ENCODE measurements around the gene WDR49. TPM values are rescaled to one million over a fixed set of nuclear protein-coding genes. Genes with fewer than 3 reads are reported as not detected.

WDR49 gene
- total RNA-seq, 1 donor from 2014 or later, result 0.84 TPM

GRCh38 chr3:167441256-167441655 lies 212.5 kb downstream of the WDR49 start:
- no peaks in the 10 kb centered on the region for H3K36me3 Mint-ChIP-seq (ENCODE audit: low read depth, unreplicated experiment)

DNA sequence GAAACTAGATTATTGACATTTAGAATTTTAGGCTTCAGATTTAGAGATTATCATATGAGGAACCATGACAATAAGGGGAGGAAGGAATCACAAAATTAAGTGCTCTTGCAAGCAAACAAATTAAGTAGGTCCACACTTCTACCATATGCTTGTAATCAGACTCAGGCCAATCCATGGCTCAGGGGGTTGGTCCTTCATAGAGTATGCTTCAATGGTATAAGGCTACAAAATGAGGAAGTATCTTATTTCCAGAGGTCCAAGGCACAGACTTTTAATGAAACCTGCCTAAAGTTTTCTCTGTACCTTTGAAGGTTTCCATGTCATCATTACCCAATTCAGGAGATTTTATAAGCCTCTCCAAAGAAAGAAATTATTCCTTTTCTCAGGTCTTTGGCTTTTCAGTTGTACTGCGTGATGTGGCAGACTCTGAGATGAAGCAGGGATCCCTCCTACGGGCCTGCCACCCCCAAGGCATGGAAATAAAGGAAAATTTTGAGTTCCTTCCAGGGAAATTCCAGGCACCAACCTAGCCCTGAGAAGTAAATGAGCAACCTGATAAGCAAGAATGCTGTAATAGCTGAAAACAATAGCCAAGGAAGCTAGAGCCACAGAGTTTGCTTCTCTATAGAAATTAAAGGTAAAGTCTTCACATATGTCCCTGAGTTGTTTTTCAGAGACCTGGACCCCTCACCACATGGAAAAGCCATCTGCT lies 216.2 kb downstream of the WDR49 start:
- Mint-ChIP-seq H3K27me3 (ENCODE audit: low read depth, unreplicated experiment) (no peaks in the 10 kb centered on the region), H3K4me1 (ENCODE audit: low read depth, unreplicated experiment) (no peaks in the 10 kb centered on the region), H3K27ac (ENCODE audit: unreplicated experiment) (no peak overlapping the region), H3K4me3 (ENCODE audit: unreplicated experiment) (no peak overlapping the region), H3K9me3 (ENCODE audit: unreplicated experiment) (peaks cover 3% of the 10 kb centered on the region), H3K36me3 (ENCODE audit: low read depth, unreplicated experiment) (no peaks in the 10 kb centered on the region)
- no peaks in the 10 kb centered on the region for H3K27me3 ChIP-seq (ENCODE audit: insufficient read depth, low read length)
- H3K9me3 ChIP-seq (ENCODE audit: insufficient read depth, low read depth, low read length), result no peaks in the 10 kb centered on the region
- no peak overlapping the region for H3K9ac ChIP-seq (ENCODE audit: low read length)
- H3K79me2 ChIP-seq (ENCODE audit: insufficient read depth, low read length), result no peaks in the 10 kb centered on the region
- no peaks in the 10 kb centered on the region for H3K4me1 ChIP-seq (ENCODE audit: insufficient read depth, low read length)
- no peak for FAIRE-seq
- H3K4me3 ChIP-seq (ENCODE audit: insufficient read depth, low read depth, low read length), result no peak overlapping the region
- H2AFZ ChIP-seq (ENCODE audit: low read depth, low read length), result no peak overlapping the region
- DNase-seq (ENCODE audit: low read depth), result no peak
- no peaks in the 10 kb centered on the region for H4K20me1 ChIP-seq (ENCODE audit: insufficient read depth, low read length)
- no peak overlapping the region for H3K4me2 ChIP-seq (ENCODE audit: low read length)
- no peaks in the 10 kb centered on the region for H3K36me3 ChIP-seq (ENCODE audit: insufficient read depth, low read length)
- H3K27ac ChIP-seq (ENCODE audit: low read depth, low read length), result no peak overlapping the region
- TF ChIP-seq, protein P1, sequence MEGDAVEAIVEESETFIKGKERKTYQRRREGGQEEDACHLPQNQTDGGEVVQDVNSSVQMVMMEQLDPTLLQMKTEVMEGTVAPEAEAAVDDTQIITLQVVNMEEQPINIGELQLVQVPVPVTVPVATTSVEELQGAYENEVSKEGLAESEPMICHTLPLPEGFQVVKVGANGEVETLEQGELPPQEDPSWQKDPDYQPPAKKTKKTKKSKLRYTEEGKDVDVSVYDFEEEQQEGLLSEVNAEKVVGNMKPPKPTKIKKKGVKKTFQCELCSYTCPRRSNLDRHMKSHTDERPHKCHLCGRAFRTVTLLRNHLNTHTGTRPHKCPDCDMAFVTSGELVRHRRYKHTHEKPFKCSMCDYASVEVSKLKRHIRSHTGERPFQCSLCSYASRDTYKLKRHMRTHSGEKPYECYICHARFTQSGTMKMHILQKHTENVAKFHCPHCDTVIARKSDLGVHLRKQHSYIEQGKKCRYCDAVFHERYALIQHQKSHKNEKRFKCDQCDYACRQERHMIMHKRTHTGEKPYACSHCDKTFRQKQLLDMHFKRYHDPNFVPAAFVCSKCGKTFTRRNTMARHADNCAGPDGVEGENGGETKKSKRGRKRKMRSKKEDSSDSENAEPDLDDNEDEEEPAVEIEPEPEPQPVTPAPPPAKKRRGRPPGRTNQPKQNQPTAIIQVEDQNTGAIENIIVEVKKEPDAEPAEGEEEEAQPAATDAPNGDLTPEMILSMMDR (IDR thresholded peaks at IDR 0.05; ENCODE audit: insufficient read depth, low read depth, low read length), result no peak
- TF ChIP-seq EZH2 (IDR thresholded peaks at IDR 0.05; ENCODE audit: insufficient read depth, low read length), result no peak

More at GRCh38 chr3:167441256-167441655, 212.5 kb downstream of the WDR49 start:
- no peak overlapping the region for H3K9ac ChIP-seq (ENCODE audit: low read length)
- DNase-seq (ENCODE audit: low read depth) (no peak), FAIRE-seq (no peak)
- H3K36me3 ChIP-seq (ENCODE audit: insufficient read depth, low read length), result no peaks in the 10 kb centered on the region
- Mint-ChIP-seq H3K9me3 (ENCODE audit: unreplicated experiment) (peaks cover 3% of the 10 kb centered on the region), H3K27me3 (ENCODE audit: low read depth, unreplicated experiment) (no peaks in the 10 kb centered on the region), H3K4me3 (ENCODE audit: unreplicated experiment) (no peak overlapping the region), H3K4me1 (ENCODE audit: low read depth, unreplicated experiment) (no peaks in the 10 kb centered on the region), H3K27ac (ENCODE audit: unreplicated experiment) (no peak overlapping the region)
- H3K79me2 ChIP-seq (ENCODE audit: insufficient read depth, low read length), result no peaks in the 10 kb centered on the region
- H3K27me3 ChIP-seq (ENCODE audit: insufficient read depth, low read length), result no peaks in the 10 kb centered on the region
- H2AFZ ChIP-seq (ENCODE audit: low read depth, low read length), result no peak overlapping the region
- H3K27ac ChIP-seq (ENCODE audit: low read depth, low read length), result no peak overlapping the region
- TF ChIP-seq EZH2 (IDR thresholded peaks at IDR 0.05; ENCODE audit: insufficient read depth, low read length), result no peak
- TF ChIP-seq, protein P1 (IDR thresholded peaks at IDR 0.05; ENCODE audit: insufficient read depth, low read depth, low read length), result no peak
- no peak overlapping the region for H3K4me2 ChIP-seq (ENCODE audit: low read length)
- no peaks in the 10 kb centered on the region for H3K9me3 ChIP-seq (ENCODE audit: insufficient read depth, low read depth, low read length)
- H3K4me3 ChIP-seq (ENCODE audit: insufficient read depth, low read depth, low read length), result no peak overlapping the region
- H3K4me1 ChIP-seq (ENCODE audit: insufficient read depth, low read length), result no peaks in the 10 kb centered on the region
- H4K20me1 ChIP-seq (ENCODE audit: insufficient read depth, low read length), result no peaks in the 10 kb centered on the region

Other genes starting within 250 kb of the WDR49 start
- gene SERPINI2, start 179.9 kb downstream of the WDR49 start, total RNA-seq, result 0.32 TPM in 1 of 2 replicates, not detected in the other
- gene PDCD10, start 81.0 kb upstream of the WDR49 start, total RNA-seq, result 66.9 and 68.9 TPM in 2 replicates
- gene SERPINI1, start 81.8 kb upstream of the WDR49 start, total RNA-seq, result 34.4 and 45.0 TPM in 2 replicates

Measured in astrocyte (in vitro differentiated cells and primary cell).